ENCODE data around the gene SLC8A2. TPM values are rescaled to one million over a fixed set of nuclear protein-coding genes. Genes with fewer than 3 reads are reported as not detected.
"Not testable (repeated sequence)": the region's sequence is repeated elsewhere in the genome, so short reads cannot be mapped to it uniquely, and the experiment has no call there.

SLC8A2 gene
- total RNA-seq, 1 experiment from 2014 or later = 1.2 TPM

DNA sequence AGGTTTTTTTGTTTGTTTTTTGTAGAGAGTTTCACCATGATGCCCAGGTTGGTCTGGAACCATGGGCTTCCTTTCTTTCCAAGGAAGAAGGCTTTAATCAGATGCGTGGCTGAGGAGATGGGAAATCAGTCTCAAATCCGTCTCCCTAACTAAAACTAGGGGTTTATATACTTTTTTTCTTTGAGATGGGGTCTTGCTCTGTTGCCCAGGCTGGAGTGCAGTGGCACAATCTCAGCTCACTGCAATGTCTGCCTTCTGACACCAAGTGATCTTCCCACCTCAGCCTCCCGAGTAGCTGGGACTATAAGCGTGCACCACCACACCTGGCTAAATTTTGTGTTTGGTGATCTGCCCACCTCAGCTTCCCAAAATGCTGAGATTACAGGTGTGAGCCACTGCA is 87.2 kb downstream of the SLC8A2 start:
- in situ Hi-C loops (cut with HindIII; ENCODE audit: low pct_unique_long_range_greater_than_20kb, low sequenced_read_pairs); DNase-seq (ENCODE audit: low read depth, low spot score): not testable (repeated sequence)

DNA sequence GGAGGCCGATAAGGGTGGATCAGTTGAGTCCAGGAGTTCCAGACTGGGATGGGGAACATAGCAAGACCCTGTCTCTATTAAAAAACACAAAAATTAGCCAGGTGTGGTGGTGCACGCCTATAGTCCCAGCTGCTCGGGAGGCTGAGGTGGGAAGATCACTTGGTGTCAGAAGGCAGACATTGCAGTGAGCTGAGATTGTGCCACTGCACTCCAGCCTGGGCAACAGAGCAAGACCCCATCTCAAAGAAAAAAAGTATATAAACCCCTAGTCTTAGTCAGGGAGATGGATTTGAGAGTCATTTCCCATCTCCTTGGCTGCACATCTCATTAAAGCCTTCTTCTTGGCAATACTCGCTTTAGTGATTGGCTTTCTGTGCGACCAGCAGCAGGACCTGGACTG is 87.8 kb downstream of the SLC8A2 start:
- in situ Hi-C loops (cut with HindIII; ENCODE audit: low pct_unique_long_range_greater_than_20kb, low sequenced_read_pairs); DNase-seq (ENCODE audit: low read depth, low spot score): not testable (repeated sequence)

GRCh38 chr19:47381653-47382279 is 89.9 kb downstream of the SLC8A2 start:
- DNase-seq (ENCODE audit: low read depth, low spot score) = no peak
- in situ Hi-C loops (cut with HindIII; ENCODE audit: low pct_unique_long_range_greater_than_20kb, low sequenced_read_pairs) = no loop called here

- DNase-seq (ENCODE audit: low read depth, low spot score) = no peak
- in situ Hi-C loops (cut with HindIII; ENCODE audit: low pct_unique_long_range_greater_than_20kb, low sequenced_read_pairs) = no loop called here
Measured at GRCh38 chr19:47381121-47381520, 90.6 kb downstream of the SLC8A2 start.

GRCh38 chr19:47380559-47380958 is 91.1 kb downstream of the SLC8A2 start:
- DNase-seq (ENCODE audit: low read depth, low spot score) = no peak
- in situ Hi-C loops (cut with HindIII; ENCODE audit: low pct_unique_long_range_greater_than_20kb, low sequenced_read_pairs) = no loop called here

DNA sequence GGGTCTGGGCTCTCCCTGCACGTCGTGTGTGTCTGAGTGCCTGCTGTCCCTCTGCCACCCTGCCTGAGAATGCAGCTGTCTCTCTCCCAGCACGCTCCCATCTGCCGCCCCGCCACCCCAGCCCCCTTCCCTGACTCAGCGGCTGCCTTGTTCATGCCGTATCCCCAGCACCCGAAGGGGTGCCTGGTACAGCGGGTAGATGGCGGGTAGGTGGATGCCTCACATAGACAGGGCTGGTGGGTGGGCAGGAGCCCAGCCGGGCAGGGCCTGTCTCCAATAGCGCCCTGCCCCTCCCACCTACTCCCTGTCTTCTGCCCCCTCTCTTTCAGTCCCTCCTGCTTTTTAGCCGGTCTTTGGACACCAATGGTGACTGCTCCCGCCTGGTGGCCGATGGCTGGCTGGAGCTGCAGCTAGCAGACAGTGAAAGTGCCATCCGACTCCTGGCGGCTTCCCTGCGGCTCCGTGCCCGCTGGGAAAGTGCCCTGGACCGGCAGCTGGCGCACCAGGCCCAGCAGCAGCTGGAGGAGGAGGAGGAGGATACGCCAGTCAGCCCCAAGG is 92.2 kb downstream of the SLC8A2 start:
- in situ Hi-C loops (cut with HindIII; ENCODE audit: low pct_unique_long_range_greater_than_20kb, low sequenced_read_pairs) = no loop called here
- DNase-seq (ENCODE audit: low read depth, low spot score) = no peak

- in situ Hi-C loops (cut with HindIII; ENCODE audit: low pct_unique_long_range_greater_than_20kb, low sequenced_read_pairs) = no loop called here
Measured at GRCh38 chr19:47378246-47378645, 93.4 kb downstream of the SLC8A2 start.

More at GRCh38 chr19:47378246-47378645, 93.4 kb downstream of the SLC8A2 start:
- no peak for DNase-seq (ENCODE audit: low read depth, low spot score)

Other genes starting within 250 kb of the SLC8A2 start
- gene BBC3, start 240.7 kb downstream of the SLC8A2 start, total RNA-seq (2014; rRNA removed; shearing (Covaris generic)) = 45.9 and 51.2 TPM in 2 replicates
- gene CCDC9, start 215.4 kb downstream of the SLC8A2 start, total RNA-seq (2014; rRNA removed; shearing (Covaris generic)) = 2.5 and 5.0 TPM in 2 replicates
- 0.45 and 0.69 TPM in 2 replicates for gene INAFM1, start 197.0 kb downstream of the SLC8A2 start, total RNA-seq (2014; rRNA removed; shearing (Covaris generic))
- gene C5AR1, start 162.0 kb downstream of the SLC8A2 start, total RNA-seq (2014; rRNA removed; shearing (Covaris generic)) = 0.16 TPM in 1 of 2 replicates, not detected in the other
- gene C5AR2, start 139.7 kb downstream of the SLC8A2 start, total RNA-seq (2014; rRNA removed; shearing (Covaris generic)) = not detected in 2 replicates
- 10.0 and 12.6 TPM in 2 replicates for gene DHX34, start 122.6 kb downstream of the SLC8A2 start, total RNA-seq (2014; rRNA removed; shearing (Covaris generic))
- 12.9 and 20.0 TPM in 2 replicates for gene MEIS3, start 52.4 kb downstream of the SLC8A2 start, total RNA-seq (2014; rRNA removed; shearing (Covaris generic))
- 6.9 and 14.6 TPM in 2 replicates for gene KPTN, start 12.3 kb upstream of the SLC8A2 start, total RNA-seq (2014; rRNA removed; shearing (Covaris generic))
- 126 and 147 TPM in 2 replicates for gene NAPA, start 43.2 kb upstream of the SLC8A2 start, total RNA-seq (2014; rRNA removed; shearing (Covaris generic))
- not detected in 2 replicates for gene ZNF541, start 101.3 kb upstream of the SLC8A2 start, total RNA-seq (2014; rRNA removed; shearing (Covaris generic))
- gene BICRA, start 137.2 kb upstream of the SLC8A2 start, total RNA-seq (2014; rRNA removed; shearing (Covaris generic)) = 2.2 and 3.8 TPM in 2 replicates
- gene EHD2, start 241.5 kb upstream of the SLC8A2 start, total RNA-seq (2014; rRNA removed; shearing (Covaris generic)) = 0.37 and 0.53 TPM in 2 replicates

Data from SK-MEL-5 (cell line).